GM19463 (cell line): Measurements from ENCODE around the gene FOXL2.

Source experiments
- ATAC-seq: cut with Tn5 transposase; IDR thresholded peaks from one replicate; pipeline ENCODE4 v1.9.1; 2021; ENCODE audit warnings: mild to moderate bottlenecking, moderate library complexity; ENCODE audit not compliant: unreplicated experiment

Gene FOXL2

DNA sequence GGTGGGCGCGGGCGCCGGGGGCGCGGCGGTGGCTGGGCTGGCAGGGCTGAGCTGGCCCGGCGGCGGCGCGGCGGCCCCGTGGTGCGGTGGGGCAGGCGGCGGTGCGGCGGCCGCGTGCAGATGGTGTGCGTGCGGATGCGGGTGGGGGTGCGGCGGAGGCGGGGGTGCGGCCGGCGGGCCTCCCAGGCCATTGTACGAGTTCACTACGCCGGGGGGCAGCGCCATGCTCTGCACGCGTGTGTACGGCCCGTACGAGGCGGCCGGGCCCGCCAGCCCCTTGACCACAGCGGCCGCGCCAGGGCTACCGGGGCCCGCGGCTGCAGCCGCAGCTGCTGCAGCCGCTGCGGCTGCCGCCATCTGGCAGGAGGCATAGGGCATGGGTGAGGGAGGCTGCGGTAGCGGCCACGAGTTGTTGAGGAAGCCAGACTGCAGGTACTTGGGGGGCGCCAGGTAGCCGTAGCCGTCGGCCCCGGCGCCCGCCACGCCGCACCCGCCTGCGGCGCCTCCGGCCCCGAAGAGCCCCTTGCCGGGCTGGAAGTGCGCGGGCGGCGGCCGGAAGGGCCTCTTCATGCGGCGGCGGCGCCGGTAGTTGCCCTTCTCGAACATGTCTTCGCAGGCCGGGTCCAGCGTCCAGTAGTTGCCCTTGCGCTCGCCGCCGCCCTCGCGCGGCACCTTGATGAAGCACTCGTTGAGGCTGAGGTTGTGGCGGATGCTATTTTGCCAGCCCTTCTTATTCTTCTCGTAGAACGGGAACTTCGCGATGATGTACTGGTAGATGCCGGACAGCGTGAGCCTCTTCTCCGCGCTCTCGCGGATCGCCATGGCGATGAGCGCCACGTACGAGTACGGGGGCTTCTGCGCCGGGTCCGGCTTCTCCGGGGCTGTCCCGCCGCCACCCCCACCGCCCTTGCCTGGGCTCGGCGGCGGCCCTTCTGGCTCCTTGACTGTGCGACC, 951 bp downstream of the FOXL2 start:
- no peak for ATAC-seq

GRCh38 chr3:138944929-138945708, 1.8 kb downstream of the FOXL2 start:
- ATAC-seq: no peak

DNA sequence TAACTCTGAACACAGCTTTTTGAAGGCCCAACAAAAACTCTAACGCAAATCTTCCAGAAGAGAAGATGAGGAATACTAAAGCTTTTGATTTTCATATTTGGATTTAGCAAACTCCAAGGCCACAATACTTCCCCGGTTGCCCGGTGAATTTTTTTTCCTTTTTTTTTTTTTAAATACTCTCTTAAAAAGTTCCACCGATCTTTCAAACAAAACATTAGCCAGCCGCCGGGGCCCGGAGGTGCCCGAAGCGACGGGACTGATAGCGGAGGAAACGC, 2.3 kb downstream of the FOXL2 start:
- ATAC-seq: no peak

DNA sequence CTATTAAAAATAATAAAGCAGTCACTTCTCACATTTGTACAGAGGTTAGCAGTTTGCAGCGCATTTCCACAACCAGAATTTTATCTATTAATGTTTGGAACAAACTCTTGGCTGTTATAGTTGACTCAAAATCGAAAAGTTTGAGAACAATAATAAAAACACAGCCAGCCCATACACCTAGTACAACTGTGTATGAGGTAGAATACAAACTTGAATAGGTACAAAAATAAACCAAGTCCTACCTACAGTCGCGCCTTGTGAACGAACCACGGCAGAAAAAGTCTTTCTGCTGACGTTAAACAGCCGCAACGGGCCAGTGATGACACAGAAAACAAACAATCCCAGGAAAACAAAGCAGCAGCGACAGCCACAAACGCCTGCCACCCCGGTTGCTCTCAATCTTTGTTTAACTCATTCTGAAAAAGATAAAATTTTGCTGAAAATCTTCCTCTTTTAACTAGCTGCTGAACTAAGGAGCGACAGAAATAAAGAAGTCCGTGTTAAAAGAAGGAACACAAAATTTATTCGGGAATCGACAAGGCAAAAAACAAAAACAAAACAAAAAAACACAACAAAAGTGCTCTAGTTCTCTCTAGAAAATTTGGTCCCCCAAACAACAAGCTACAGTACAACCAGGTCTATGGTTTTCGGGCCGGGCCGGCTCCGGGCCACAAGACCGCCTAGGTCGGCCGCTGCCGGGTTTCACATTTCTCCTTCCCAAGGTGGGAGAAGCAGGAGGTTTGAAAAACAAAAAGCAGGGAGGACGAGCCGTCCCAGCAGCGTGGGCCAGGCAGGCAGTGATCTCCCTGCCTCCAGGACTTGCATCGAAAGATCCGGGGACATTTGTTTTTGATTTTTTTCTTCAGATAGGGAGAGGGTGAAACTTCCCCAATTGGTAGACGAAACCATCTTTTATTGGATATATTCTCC, 2.9 kb downstream of the FOXL2 start:
- ATAC-seq: no peak

- no peak for ATAC-seq
Measured at GRCh38 chr3:138942861-138943623, 3.9 kb downstream of the FOXL2 start.

DNA sequence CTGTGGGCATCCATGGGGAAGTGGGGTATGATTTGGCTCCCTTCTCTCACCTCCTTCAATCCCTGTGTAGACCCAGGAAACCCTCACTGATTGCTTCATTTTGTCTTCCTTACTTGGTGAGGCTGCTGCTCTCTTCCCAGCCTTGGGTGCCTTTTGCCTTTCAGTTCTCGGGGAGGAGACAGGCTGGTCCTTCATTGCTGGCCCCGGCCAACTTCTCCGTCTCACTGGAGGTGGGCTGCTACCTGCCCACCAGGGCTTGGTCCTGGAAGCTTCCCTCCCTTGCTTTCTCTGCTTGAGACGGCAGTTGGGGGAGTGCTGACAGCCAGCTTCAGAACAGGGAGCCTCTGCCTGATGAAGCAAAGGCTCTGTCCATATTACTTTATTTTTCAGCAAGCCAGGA, 4.7 kb downstream of the FOXL2 start:
- ATAC-seq: no peak

DNA sequence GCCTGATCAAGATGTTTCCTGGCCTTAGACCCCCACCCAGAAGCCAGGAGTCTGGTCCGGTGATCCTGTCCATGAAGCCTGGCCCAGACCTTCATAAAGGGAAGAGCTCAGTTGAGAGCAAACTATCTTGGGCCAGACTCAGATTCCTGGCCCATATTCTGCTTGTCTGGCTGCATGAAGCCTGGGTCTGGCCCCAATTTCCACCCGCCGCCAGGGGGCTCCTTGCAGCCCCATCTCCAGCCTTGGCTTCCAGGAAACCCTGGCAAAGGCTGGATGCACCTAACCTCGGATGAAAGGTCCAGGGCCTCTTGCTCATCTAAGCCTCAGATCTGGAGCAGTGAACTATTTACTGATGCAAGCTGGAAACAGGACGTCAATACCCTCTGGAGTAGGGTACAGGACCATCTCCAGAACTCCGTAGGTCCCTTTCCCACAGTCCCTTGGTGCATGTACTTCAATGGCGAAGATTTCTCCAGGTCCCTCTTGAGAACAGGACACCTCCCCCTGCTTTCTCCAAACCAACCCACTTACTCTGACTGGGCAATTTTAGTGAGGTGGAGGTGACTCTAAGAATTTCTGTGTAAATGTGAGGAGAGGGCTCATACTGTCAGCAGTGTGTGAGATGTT, 5.6 kb downstream of the FOXL2 start:
- ATAC-seq: no peak

DNA sequence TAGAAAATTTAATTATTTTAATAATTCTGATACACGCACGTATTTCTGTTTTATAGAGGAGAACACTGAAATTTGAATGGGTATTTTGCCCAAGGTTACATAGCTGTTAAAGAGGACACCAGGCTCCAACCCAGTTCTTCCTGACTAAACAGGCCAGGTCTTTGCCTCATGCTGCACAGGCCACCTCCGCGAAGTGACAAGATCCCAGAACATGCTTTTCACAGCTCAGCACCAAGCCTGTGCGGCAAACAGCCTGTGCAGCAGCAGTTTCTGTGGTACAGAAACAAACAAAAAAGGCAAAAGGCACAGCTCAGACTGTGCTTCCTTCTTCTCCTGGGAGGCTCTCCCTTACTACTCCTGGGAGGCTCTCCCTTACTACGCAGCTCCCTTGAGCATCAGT, 6.5 kb downstream of the FOXL2 start:
- ATAC-seq: no peak

- no peak for ATAC-seq
Measured at GRCh38 chr3:138939561-138940241, 7.2 kb downstream of the FOXL2 start.

- no peak for ATAC-seq
Measured at GRCh38 chr3:138938877-138939560, 7.9 kb downstream of the FOXL2 start.

DNA sequence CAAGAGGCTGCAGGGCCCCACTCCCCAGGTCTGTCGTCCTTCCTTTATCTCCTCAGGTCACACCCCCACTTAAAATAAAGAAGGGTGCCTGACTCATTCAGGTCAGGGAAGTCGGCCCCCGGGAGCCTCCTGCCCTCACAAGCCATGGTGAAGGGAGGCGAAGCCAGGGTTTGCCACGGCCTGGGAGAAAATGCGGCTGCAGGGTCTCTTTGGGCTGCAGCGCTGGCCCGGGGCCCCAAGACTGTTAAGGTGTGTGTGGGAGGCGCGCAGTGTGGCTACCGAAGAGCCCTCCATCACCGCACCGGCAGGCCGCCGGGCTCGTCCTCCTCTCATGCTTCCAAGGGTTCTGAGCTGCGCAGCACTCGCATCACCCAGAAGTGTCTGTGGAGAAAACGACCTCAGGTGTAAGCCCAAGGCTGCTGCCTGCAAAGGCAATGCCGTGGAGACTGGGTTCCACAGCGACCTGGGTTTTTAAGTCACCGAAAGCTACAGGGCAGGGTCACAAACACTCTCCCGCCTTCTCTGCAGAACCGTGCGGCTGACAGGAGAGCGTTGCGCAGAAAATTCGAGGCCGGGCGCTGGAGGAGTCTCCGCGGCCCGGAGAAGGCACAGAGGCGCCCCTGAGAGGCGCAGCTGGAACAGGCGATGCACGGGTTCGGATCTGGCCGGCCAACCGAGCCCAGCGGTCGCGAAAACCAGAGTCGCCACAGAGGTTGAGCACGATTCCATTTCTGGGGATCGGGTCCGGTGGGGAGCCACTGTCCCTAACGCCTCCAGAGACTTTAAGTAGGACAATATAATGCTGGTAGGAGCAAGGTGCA, 8.7 kb downstream of the FOXL2 start:
- ATAC-seq: no peak

- ATAC-seq: no peak
Measured at GRCh38 chr3:138937690-138938055, 9.3 kb downstream of the FOXL2 start.

DNA sequence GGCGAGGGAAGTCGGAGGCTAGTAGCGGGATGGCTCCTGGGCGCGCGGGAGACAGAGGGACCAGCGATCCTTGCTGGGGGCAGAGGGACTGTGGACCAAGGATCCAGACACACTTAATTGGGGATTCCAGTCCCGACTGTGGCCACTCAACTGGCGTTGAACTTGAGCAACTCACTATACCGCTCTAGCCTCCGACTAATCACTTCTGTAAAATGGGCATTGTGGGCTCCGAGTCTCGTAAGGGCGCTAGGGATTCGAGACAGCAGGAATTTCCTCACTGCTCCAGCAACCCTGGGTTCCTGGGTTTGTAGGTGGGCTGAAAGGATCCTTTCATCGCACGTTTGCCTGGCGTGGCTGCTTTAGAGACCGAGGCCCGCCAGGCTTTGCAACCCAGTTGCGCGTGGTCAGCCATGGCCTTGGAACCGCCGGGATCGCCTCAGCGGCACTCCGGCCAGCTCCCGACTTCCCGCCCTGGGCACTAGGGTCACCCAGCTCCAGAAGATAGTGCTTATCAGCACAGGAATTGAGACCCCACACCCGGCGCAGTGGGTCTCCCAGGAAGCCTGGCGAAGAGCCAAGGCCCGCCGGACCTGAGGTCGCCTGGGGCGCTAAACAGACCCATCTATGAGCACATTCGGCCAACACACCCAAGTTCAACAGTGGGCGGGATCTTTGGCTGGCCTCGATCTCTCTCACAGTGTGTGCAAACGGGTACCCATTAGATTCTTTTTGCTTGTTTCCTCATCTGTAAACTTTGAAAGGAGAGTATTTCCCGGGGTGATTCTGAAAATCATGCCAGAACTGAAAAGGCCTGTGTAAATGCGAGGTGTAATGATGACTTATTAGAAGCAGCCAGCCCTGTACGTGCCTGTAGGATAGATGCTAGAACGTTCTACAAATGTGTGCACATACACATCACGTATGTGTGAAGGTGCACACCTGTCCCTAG, 9.9 kb downstream of the FOXL2 start:
- ATAC-seq: no peak

DNA sequence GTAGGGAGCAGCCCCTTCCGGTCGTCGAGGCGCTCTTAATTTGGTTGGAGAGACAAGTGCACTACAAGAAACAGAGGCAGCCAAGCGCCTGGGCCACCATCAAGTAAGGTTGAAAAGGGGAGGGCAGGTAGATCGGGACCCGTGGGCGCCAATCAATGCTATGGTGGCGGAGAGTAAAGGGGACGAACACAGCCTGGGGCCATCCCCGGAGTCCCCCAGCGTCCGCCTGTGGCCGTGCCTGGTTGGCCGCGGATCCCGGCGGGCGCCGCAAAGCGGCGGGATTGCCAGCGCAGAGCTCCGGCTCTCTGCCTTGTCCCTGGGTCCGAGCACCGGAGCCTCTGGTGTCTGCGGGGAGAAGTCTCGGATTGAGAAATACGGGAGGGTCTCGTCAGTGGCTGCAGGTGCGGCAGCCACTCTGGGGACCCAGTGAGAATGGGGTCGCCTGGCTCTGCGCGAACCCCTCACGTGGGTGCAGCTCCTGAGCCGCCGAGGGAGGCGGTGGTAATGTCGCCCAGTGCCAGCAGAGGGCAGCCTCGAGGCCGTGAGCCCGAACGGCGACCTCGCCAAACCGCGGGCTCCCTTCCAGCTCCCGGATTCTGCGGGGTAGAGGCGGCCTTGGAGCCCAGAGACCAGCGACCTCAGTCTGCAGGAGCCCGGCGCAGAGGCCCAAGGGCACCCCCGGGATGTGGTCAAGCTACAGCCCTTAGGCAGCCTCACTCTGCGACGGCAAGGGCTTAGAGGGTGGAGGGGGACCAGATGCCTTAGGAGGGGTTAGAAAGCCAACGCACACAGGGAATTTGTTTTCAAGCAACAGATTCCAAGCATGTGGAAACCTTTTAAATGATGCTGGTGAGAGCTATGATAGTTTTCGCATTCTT, 10.8 kb downstream of the FOXL2 start:
- peak; percentile 74 for ATAC-seq

DNA sequence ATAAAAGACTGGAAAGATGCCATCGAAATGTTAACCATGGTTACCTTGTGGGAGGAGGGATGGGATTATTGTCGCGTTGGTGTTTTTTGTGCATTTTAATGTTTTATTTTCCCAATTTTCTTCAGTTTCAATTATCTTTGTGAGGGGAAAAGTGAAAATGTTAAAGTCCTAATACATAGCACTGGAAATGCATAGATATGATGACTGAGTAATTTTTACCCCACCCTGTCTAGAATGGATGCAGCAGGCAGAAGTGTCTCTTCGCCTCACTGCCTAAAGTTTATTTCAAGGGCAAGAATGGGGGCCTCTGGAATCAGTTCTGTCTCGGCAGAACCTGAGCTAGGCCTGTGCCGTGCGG, 11.5 kb downstream of the FOXL2 start:
- no peak for ATAC-seq
